Stimulated activated CD8-positive, alpha-beta memory T cell treated with anti-CD3 and anti-CD28 coated beads, Interleukin-7, amount 100 ng/mL, for 4 hours (primary cell): ENCODE results near the gene PUS7L.
"Not testable (repeated sequence)": the region's sequence is repeated elsewhere in the genome, so short reads cannot be mapped to it uniquely, and the experiment has no call there.

Experiments
- DNase-seq, 2 donors: peaks; one replicate each; pipeline ENCODE4 v3.0.0-alpha.2; 2020; ENCODE audit warnings: low read depth in 2 of 2

Gene PUS7L

GRCh38 chr12:43749016-43749415 lies 9.6 kb downstream of the PUS7L start:
- DNase-seq = no peak

- no peak for DNase-seq
Observed at GRCh38 chr12:43744826-43745225, 13.8 kb downstream of the PUS7L start.

- no peak for DNase-seq
Observed at GRCh38 chr12:43742106-43742505, 16.5 kb downstream of the PUS7L start.

- DNase-seq = no peak
Observed at GRCh38 chr12:43740511-43741100, 18.0 kb downstream of the PUS7L start.

- DNase-seq = no peak
Observed at GRCh38 chr12:43737646-43738045, 20.9 kb downstream of the PUS7L start.

- no peak for DNase-seq
Observed at GRCh38 chr12:43736927-43737440, 21.6 kb downstream of the PUS7L start.

- no peak for DNase-seq
Observed at GRCh38 chr12:43733687-43734086, 24.9 kb downstream of the PUS7L start.

- no peak for DNase-seq
Observed at GRCh38 chr12:43730283-43730682, 28.3 kb downstream of the PUS7L start.

- DNase-seq = no peak
Observed at GRCh38 chr12:43728698-43729097, 29.9 kb downstream of the PUS7L start.

- no peak for DNase-seq
Observed at GRCh38 chr12:43728117-43728516, 30.5 kb downstream of the PUS7L start.

GRCh38 chr12:43723134-43723533 lies 35.5 kb downstream of the PUS7L start:
- DNase-seq = no peak

GRCh38 chr12:43722621-43723020 lies 36.0 kb downstream of the PUS7L start:
- DNase-seq = no peak

GRCh38 chr12:43711348-43711747 lies 47.2 kb downstream of the PUS7L start:
- no peak for DNase-seq

- DNase-seq = not testable (repeated sequence)
Observed at GRCh38 chr12:43703772-43704171, 54.8 kb downstream of the PUS7L start.

GRCh38 chr12:43701194-43701593 lies 57.4 kb downstream of the PUS7L start:
- not testable (repeated sequence) for DNase-seq

- no peak for DNase-seq
Observed at GRCh38 chr12:43696154-43696553, 62.4 kb downstream of the PUS7L start.

- DNase-seq = no peak
Observed at GRCh38 chr12:43694879-43695278, 63.7 kb downstream of the PUS7L start.

- no peak for DNase-seq
Observed at GRCh38 chr12:43692064-43692463, 66.5 kb downstream of the PUS7L start.

- DNase-seq = not testable (repeated sequence)
Observed at GRCh38 chr12:43685491-43685890, 73.1 kb downstream of the PUS7L start.

- no peak for DNase-seq
Observed at GRCh38 chr12:43676183-43676813, 82.3 kb downstream of the PUS7L start.

- DNase-seq = no peak
Observed at GRCh38 chr12:43675048-43675904, 83.3 kb downstream of the PUS7L start.

GRCh38 chr12:43669373-43669772 lies 89.2 kb downstream of the PUS7L start:
- DNase-seq = no peak
